GM12878 (cell line): Measurements from ENCODE around the gene IPO11. TPM values are rescaled to one million over a fixed set of nuclear protein-coding genes. Genes with fewer than 3 reads are reported as not detected.

Experiments used
- ATAC-seq: fragments of 200-7000 bp; cut with Tn5 transposase; 3 replicates; pipeline ENCODE4 v1.9.1; 2020; ENCODE audit warnings: mild to moderate bottlenecking, moderate library complexity
- BruUV-seq: library from RNA; stranded (reverse); fragments of 400-500 nt; replicated peaks from 2 replicates; lab custom pipeline; 2021; lab: Mats Ljungman, UMichigan
- CTCF ChIA-PET: fragments of 300-600 bp; sonication (Branson Sonifier 250); formaldehyde crosslinking; extraction: SDS; loops from one replicate; lab custom pipeline; 2021; ENCODE audit warnings: inconsistent platforms; lab: Yijun Ruan, JAX
- POLR2A ChIA-PET: fragments of 350-600 bp; formaldehyde crosslinking; extraction: SDS; loops from one replicate; lab custom pipeline; 2021; ENCODE audit warnings: inconsistent platforms; lab: Charles Lee
- RAD21 ChIA-PET: fragments of 300-600 bp; sonication (Branson Sonifier 250); formaldehyde crosslinking; loops from one replicate; lab custom pipeline; 2023; ENCODE audit warnings: antibody characterized with exemption; ENCODE audit not compliant: unreplicated experiment; lab: Charles Lee
- SMC1A ChIA-PET: fragments of 300-600 bp; sonication (Branson Sonifier 250); formaldehyde crosslinking; loops from one replicate; lab custom pipeline; 2023; ENCODE audit not compliant: unreplicated experiment, uncharacterized antibody; lab: Charles Lee
- DNase-seq: peaks from one replicate; pipeline ENCODE4 v3.0.0-alpha.2; 2011; ENCODE audit warnings: low read depth, low spot score
- FAIRE-seq: peaks from 3 replicates; lab custom pipeline; 2011; peaks lifted over from hg19 to GRCh38; lab: Jason Lieb, UNC
- H2AFZ ChIP-seq: 2 replicates; pipeline ENCODE4 v1.6.0; 2011; ENCODE audit warnings: low read depth, low read length, control low read depth; ENCODE audit not compliant: control insufficient read depth
- H3K27ac ChIP-seq: 2 replicates; pipeline ENCODE4 v1.5.1; 2011; ENCODE audit warnings: control low read depth; ENCODE audit not compliant: control insufficient read depth, insufficient read depth
- H3K27me3 ChIP-seq, 2 experiments: replicated peaks in 1 of 2; 2 replicates each; pipeline versions ENCODE4 v1.6.0 to v1.6.1; 2011; ENCODE audit warnings: low read length in 1 of 2; ENCODE audit not compliant: control insufficient read depth in 2 of 2, insufficient read depth in 2 of 2
- H3K36me3 ChIP-seq, 2 experiments: 2 replicates each; pipeline ENCODE4 v1.5.1; 2011; ENCODE audit warnings: low read length in 1 of 2; ENCODE audit not compliant: control insufficient read depth in 2 of 2, insufficient read depth in 2 of 2
- H3K4me1 ChIP-seq: 2 replicates; pipeline ENCODE4 v1.6.1; 2011; ENCODE audit warnings: mild to moderate bottlenecking, low read length, moderate library complexity, mixed read lengths; ENCODE audit not compliant: control insufficient read depth, insufficient read depth
- H3K4me2 ChIP-seq: 2 replicates; pipeline ENCODE4 v1.6.0; 2011; ENCODE audit warnings: control low read depth; ENCODE audit not compliant: control insufficient read depth, insufficient read depth
- H3K4me3 ChIP-seq: fragments of 200-600 bp; sonication (generic); 2 replicates; pipeline ENCODE4 v1.5.1; 2016
- H3K79me2 ChIP-seq: 2 replicates; pipeline ENCODE4 v1.6.0; 2011; ENCODE audit warnings: low read length; ENCODE audit not compliant: control insufficient read depth, insufficient read depth
- H3K9ac ChIP-seq: 2 replicates; pipeline ENCODE4 v1.8.0; 2011; ENCODE audit warnings: low read length, control low read depth, mixed read lengths; ENCODE audit not compliant: control insufficient read depth, insufficient read depth
- H3K9me3 ChIP-seq: replicated peaks from 3 replicates; pipeline ENCODE4 v1.5.1; 2011; ENCODE audit warnings: mild to moderate bottlenecking, low read length; ENCODE audit not compliant: control insufficient read depth, insufficient read depth
- H4K20me1 ChIP-seq: 2 replicates; pipeline ENCODE4 v1.6.0; 2011; ENCODE audit not compliant: control insufficient read depth, insufficient read depth
- ASH2L ChIP-seq: fragments of 300-600, 200-600 bp; sonication (generic); IDR thresholded peaks from 2 replicates; pipeline ENCODE4 v1.6.1; 2017; ENCODE audit warnings: low read depth, mild to moderate bottlenecking, borderline replicate concordance
- CBX3 ChIP-seq: fragments of 200-600 bp; sonication (generic); IDR thresholded peaks from 2 replicates; pipeline ENCODE4 v1.6.1; 2016; ENCODE audit warnings: low read depth, borderline replicate concordance
- CBX5 ChIP-seq: sonication (generic); IDR thresholded peaks from 2 replicates; pipeline ENCODE4 v1.6.1; 2016; ENCODE audit warnings: low read depth, moderate library complexity, mild to moderate bottlenecking, inconsistent platforms
- KDM1A ChIP-seq: fragments of 200-600 bp; sonication (generic); IDR thresholded peaks from 2 replicates; pipeline ENCODE4 v1.6.1; 2016; ENCODE audit warnings: borderline replicate concordance
- MEF2A ChIP-seq: IDR thresholded peaks from 2 replicates; pipeline ENCODE4 v1.6.1; 2011; ENCODE audit warnings: low read depth, mild to moderate bottlenecking, low read length, moderate library complexity; ENCODE audit not compliant: insufficient read depth
- NFYB ChIP-seq: IDR thresholded peaks from 2 replicates; pipeline ENCODE4 v1.6.1; 2011; ENCODE audit warnings: low read depth, mild to moderate bottlenecking, low read length, improper control_type of control experiment, moderate library complexity; ENCODE audit not compliant: insufficient read depth
- PKNOX1 ChIP-seq: fragments of 450-650 bp; IDR thresholded peaks from 2 replicates; pipeline ENCODE4 v1.6.1; 2016; ENCODE audit warnings: mild to moderate bottlenecking
- POLR2AphosphoS2 ChIP-seq: IDR thresholded peaks from 2 replicates; pipeline ENCODE4 v1.6.1; 2011; ENCODE audit warnings: low read depth, mild to moderate bottlenecking, low read length, improper control_type of control experiment, moderate library complexity
- POU2F2 ChIP-seq: IDR thresholded peaks from 3 replicates; pipeline ENCODE4 v1.6.1; 2011; ENCODE audit warnings: low read depth, mild to moderate bottlenecking, low read length, borderline replicate concordance
- REST ChIP-seq: IDR thresholded peaks from 2 replicates; pipeline ENCODE4 v1.6.1; 2012; ENCODE audit warnings: mild to moderate bottlenecking, low read depth, low read length
- SUPT20H ChIP-seq: IDR thresholded peaks from 2 replicates; pipeline ENCODE4 v1.6.1; 2011; ENCODE audit warnings: low read depth, mild to moderate bottlenecking, low read length, moderate library complexity, borderline replicate concordance; ENCODE audit not compliant: control insufficient read depth
- TAF1 ChIP-seq: IDR thresholded peaks from 2 replicates; pipeline ENCODE4 v1.6.1; 2011; ENCODE audit warnings: mild to moderate bottlenecking, low read depth, low read length, borderline replicate concordance
- TARDBP ChIP-seq: IDR thresholded peaks from 2 replicates; pipeline ENCODE4 v1.6.1; 2016; ENCODE audit warnings: borderline replicate concordance
- ZNF24 ChIP-seq: fragments of 450-650 bp; IDR thresholded peaks from 2 replicates; pipeline ENCODE4 v1.6.1; 2017; ENCODE audit warnings: antibody characterized with exemption, mild to moderate bottlenecking
- WGBS: methylation state at CpG from one replicate; pipeline ENCODE4 v1.1.6; 2016; ENCODE audit warnings: low lambda C conversion rate; ENCODE audit not compliant: insufficient replicate concordance, insufficient coverage; ENCODE audit errors: missing lambda C conversion rate; 5-methylcytosine and 5-hydroxymethylcytosine counted together
- in situ Hi-C: fragments of 300-500 bp; cut with MboI; formaldehyde crosslinking; loops from 9 replicates; pipeline ENCODE4 v1.14.3; 2018; ENCODE audit warnings: mixed read lengths
- intact Hi-C: fragments of 100-400 bp; cut with micrococcal nuclease; formaldehyde crosslinking; loops from one replicate; pipeline ENCODE4 v1.14.2; 2022; ENCODE audit not compliant: unreplicated experiment
- polyA plus RNA-seq, 11 experiments: library from polyadenylated mRNA; depleted of rRNA in 4 of 11; unstranded in 6 of 11; stranded (reverse) in 5 of 11; fragments of >200 nt; fragmentation: Nextera tagmentation in 4 of 11; fragmentation: Illumina TruSeq in 1 of 11; extraction: Ambion mirVana in 4 of 11; extraction: Trizol in 1 of 11; gene quantifications; 1 replicate in 1 of 11; 2 replicates in 10 of 11; pipeline versions ENCODE4 v1.2.1 to v1.2.3, GENCODE V29; 2011 to 2016; ENCODE audit warnings: inconsistent platforms in 2 of 11, missing spikeins in 2 of 11, low read depth in 1 of 11
- total RNA-seq, 4 experiments: library from RNA; depleted of rRNA in 3 of 4; stranded (reverse); fragments of >200 nt in 3 of 4; fragmentation: Illumina TruSeq in 1 of 4; extraction: Trizol in 1 of 4; gene quantifications; 2 replicates each; pipeline versions ENCODE4 v1.2.1 to v1.2.3, GENCODE V29; 2013 to 2021

Gene IPO11
- total and polyA plus RNA-seq, 10 of the 15 experiments (the other 5 are each of a cell fraction or from before 2014, with no cell fraction given): 14.1 to 49.3 (median 29.8) TPM

- in situ Hi-C loops: no loop called here
- FAIRE-seq (no peak), ATAC-seq (no peak), DNase-seq (no peak)
- BruUV-seq: no TSS peak
- Histone ChIP-seq H3K79me2 (no peaks in the 10 kb centered on the region), H3K4me1 (no peaks in the 10 kb centered on the region), H2AFZ (no peak overlapping the region), H3K27me3 (no peaks in the 10 kb centered on the region), H3K36me3 (peaks cover 0 to 5% of the 10 kb centered on the region in 2 experiments; a peak in 2 of 4 replicates), H3K4me2 (no peak overlapping the region), H3K9ac (no peak overlapping the region), H3K4me3 (no peak overlapping the region), H4K20me1 (no peaks in the 10 kb centered on the region), H3K27ac (no peak overlapping the region), H3K9me3 (peaks cover 4% of the 10 kb centered on the region; the same call in 2 of the 3 replicates)
- POLR2A ChIA-PET: no interaction called here
- RAD21 ChIA-PET: interaction anchor here (0.8 to 1.1 kb wide), 2 partner anchors 9 to 15 kb away, joined by 3 read pairs; no protein-coding TSS in a partner anchor
- CTCF ChIA-PET: no interaction called here
- SMC1A ChIA-PET: interaction anchor here (0.6 kb wide), 1 partner anchor 656 kb away, joined by 3 read pairs; no protein-coding TSS in a partner anchor
- intact Hi-C loops: no loop called here
- WGBS: 86% methylated on average over 1 of the region's 1 CpG
- TF ChIP-seq CBX3 (no peak), KDM1A (no peak), POU2F2 (no peak), SUPT20H (no peak)
These were observed 150.3 kb downstream of the IPO11 start for GRCh38 chr5:62562867-62563266.

GRCh38 chr5:62564101-62564500, 151.5 kb downstream of the IPO11 start:
- Histone ChIP-seq H2AFZ (no peak overlapping the region), H3K79me2 (no peaks in the 10 kb centered on the region), H3K4me1 (no peaks in the 10 kb centered on the region; the same call in 1 of the 2 replicates), H3K4me3 (no peak overlapping the region), H4K20me1 (no peaks in the 10 kb centered on the region), H3K27me3 (no peaks in the 10 kb centered on the region), H3K9me3 (peaks cover 4% of the 10 kb centered on the region; the same call in 2 of the 3 replicates), H3K9ac (no peak overlapping the region), H3K27ac (no peak overlapping the region), H3K36me3 (peaks cover 0 to 3% of the 10 kb centered on the region in 2 experiments; a peak in 2 of 4 replicates), H3K4me2 (no peak overlapping the region)
- WGBS: 91% methylated on average over 2 of the region's 2 CpGs
- ChIA-PET SMC1A (no interaction called here), RAD21 (no interaction called here), POLR2A (no interaction called here), CTCF (no interaction called here)
- ATAC-seq (no peak), DNase-seq (no peak), FAIRE-seq (no peak)
- TF ChIP-seq ZNF24: no peak
- no peak for TF ChIP-seq NFYB
- TF ChIP-seq POLR2AphosphoS2: no peak
- TF ChIP-seq TARDBP: no peak
- TF ChIP-seq MEF2A: no peak
- no peak for TF ChIP-seq ASH2L
- no peak for TF ChIP-seq CBX5
- TF ChIP-seq REST: no peak
- no peak for TF ChIP-seq TAF1
- TF ChIP-seq PKNOX1: no peak
- intact Hi-C loops: no loop called here
- BruUV-seq: no TSS peak
- in situ Hi-C loops: no loop called here
